Measurements from ENCODE around the gene CALR3. TPM values are rescaled to one million over a fixed set of nuclear protein-coding genes. Genes with fewer than 3 reads are reported as not detected.
"Not testable (repeated sequence)": the region's sequence is repeated elsewhere in the genome, so short reads cannot be mapped to it uniquely, and the experiment has no call there.

The CALR3 gene
- total RNA-seq, 1 experiment from 2014 or later = not detected

GRCh38 chr19:16543734-16544133 lies 47.8 kb upstream of the CALR3 start:
- ATAC-seq; H3K9me3 ChIP-seq (ENCODE audit: control insufficient read depth, insufficient read depth, low read depth, low read length); H3K36me3 ChIP-seq (ENCODE audit: control insufficient read depth, insufficient read depth, low read length); BruUV-seq (replicated peaks); in situ Hi-C loops (cut with HindIII; ENCODE audit: low pct_unique_long_range_greater_than_20kb, low sequenced_read_pairs); CTCF ChIA-PET; intact Hi-C loops (cut with micrococcal nuclease; ENCODE audit: unreplicated experiment); DNase-seq (ENCODE audit: low read depth, low spot score); H3K27me3 ChIP-seq (ENCODE audit: control insufficient read depth, insufficient read depth, low read length); H3K27ac ChIP-seq (ENCODE audit: low read length); H3K4me1 ChIP-seq (ENCODE audit: control insufficient read depth, insufficient read depth, low read length): not testable (repeated sequence)
- H3K4me3 ChIP-seq (ENCODE audit: low read depth in 2 of 2, low read length in 2 of 2) = peak overlapping the region; percentile 95 to 97; a peak in 1 of 4 replicates
- POLR2A ChIA-PET = interaction anchor here (0.6 kb wide), 1 partner anchor 80 kb away, joined by 6 read pairs; no protein-coding TSS in a partner anchor

GRCh38 chr19:16542910-16543472 lies 47.0 kb upstream of the CALR3 start:
- intact Hi-C loops (cut with micrococcal nuclease; ENCODE audit: unreplicated experiment) (no loop called here), in situ Hi-C loops (cut with HindIII; ENCODE audit: low pct_unique_long_range_greater_than_20kb, low sequenced_read_pairs) (no loop called here)
- ChIA-PET CTCF (interaction anchor here (0.6 kb wide), 1 partner anchor 71 kb away, joined by 10 read pairs; no protein-coding TSS in a partner anchor), POLR2A (interaction anchor here (0.6 kb wide), 2 partner anchors 9 to 81 kb away, joined by 6 to 7 read pairs; no protein-coding TSS in a partner anchor)
- H3K4me3 ChIP-seq (ENCODE audit: low read depth in 2 of 2, low read length in 2 of 2) = peak overlapping the region; percentile 95 to 97
- H3K27ac ChIP-seq (ENCODE audit: low read length) = peak overlapping the region; percentile 90
- TF ChIP-seq REST (IDR thresholded peaks at IDR 0.05; ENCODE audit: insufficient read depth in 1 of 2, low read depth in 2 of 2, low read length in 1 of 2) (no peak), CTCF (IDR thresholded peaks at IDR 0.05) (no peak), TCF7L2 (IDR thresholded peaks at IDR 0.05; ENCODE audit: low read depth, low read length) (no peak), POLR2AphosphoS5 (IDR thresholded peaks at IDR 0.05; ENCODE audit: low read depth, low read length) (no peak), SIN3A (IDR thresholded peaks at IDR 0.05; ENCODE audit: borderline replicate concordance, insufficient read depth, low read depth, low read length) (no peak)
- H3K27me3 ChIP-seq (ENCODE audit: control insufficient read depth, insufficient read depth, low read length) = no peaks in the 10 kb centered on the region
- peaks cover 8% of the 10 kb centered on the region; the same call in 1 of the 2 replicates for H3K4me1 ChIP-seq (ENCODE audit: control insufficient read depth, insufficient read depth, low read length)
- peaks cover 4% of the 10 kb centered on the region for H3K36me3 ChIP-seq (ENCODE audit: control insufficient read depth, insufficient read depth, low read length)
- BruUV-seq (replicated peaks) = TSS peak; percentile 95
- DNase-seq (ENCODE audit: low read depth, low spot score) (no peak), ATAC-seq (no peak)
- no peaks in the 10 kb centered on the region for H3K9me3 ChIP-seq (ENCODE audit: control insufficient read depth, insufficient read depth, low read depth, low read length)

Measured in Panc1 (cell line).